HCT116 (cell line): Measurements from ENCODE around the gene HYKK. TPM values are rescaled to one million over a fixed set of nuclear protein-coding genes. Genes with fewer than 3 reads are reported as not detected.

Source experiments
- ATAC-seq: fragments of 200-7000 bp; cut with Tn5 transposase; 2 replicates; pipeline ENCODE4 v1.9.1; 2020; ENCODE audit warnings: mild to moderate bottlenecking, moderate library complexity
- BruUV-seq: library from RNA; stranded (reverse); fragments of 400-500 nt; replicated peaks from 2 replicates; lab custom pipeline; 2021; lab: Mats Ljungman, UMichigan
- CTCF ChIA-PET: fragments of 300-600 bp; sonication (Branson Sonifier 250); formaldehyde crosslinking; loops from one replicate; lab custom pipeline; 2021; ENCODE audit warnings: antibody characterized with exemption; lab: Charles Lee
- POLR2A ChIA-PET: fragments of 300-600, 350-600 bp; sonication (Branson Sonifier 250); formaldehyde crosslinking; loops from one replicate; lab custom pipeline; 2021; ENCODE audit warnings: antibody characterized with exemption; lab: Charles Lee
- RAD21 ChIA-PET, 2 experiments: fragments of 300-600 bp; sonication (Branson Sonifier 250); formaldehyde crosslinking; loops; one replicate each; lab custom pipeline; 2023; ENCODE audit warnings: low total read pairs in 2 of 2; ENCODE audit not compliant: uncharacterized antibody in 2 of 2, unreplicated experiment in 2 of 2, low non-redundant PET in 1 of 2; lab: Charles Lee
- DNase-seq: peaks from one replicate; pipeline ENCODE4 v3.0.0-alpha.2; 2010; ENCODE audit warnings: low read depth, low spot score
- H2AFZ ChIP-seq: fragments of 200-600 bp; shearing (Covaris generic), sonication (generic); 2 replicates; pipeline ENCODE4 v1.6.1; 2017; ENCODE audit warnings: low read depth, mixed run types, mixed read lengths, antibody characterized with exemption, low read length; ENCODE audit not compliant: poor library complexity, severe bottlenecking
- H3K27ac ChIP-seq: 2 replicates; pipeline ENCODE4 v1.5.1; 2012; ENCODE audit warnings: low read depth, low read length
- H3K27me3 ChIP-seq: fragments of 200-600 bp; sonication (generic); 2 replicates; pipeline ENCODE4 v1.6.1; 2016; ENCODE audit warnings: mixed run types, low read length, mixed read lengths; ENCODE audit not compliant: insufficient read depth
- H3K36me3 ChIP-seq, 2 experiments: fragments of 200-500 bp in 1 of 2; fragments of 200-600 bp in 1 of 2; sonication (Bioruptor generic) in 1 of 2; sonication (generic) in 1 of 2; 2 replicates each; pipeline versions ENCODE4 v1.5.1 to v1.6.1; 2014 to 2016; ENCODE audit warnings: low read length in 2 of 2, inconsistent platforms in 1 of 2, mixed read lengths in 1 of 2, mixed run types in 1 of 2; ENCODE audit not compliant: insufficient read depth in 2 of 2, control insufficient read depth in 1 of 2
- H3K4me1 ChIP-seq, 2 experiments: fragments of 200-600 bp in 1 of 2; sonication (generic) in 1 of 2; 2 replicates each; pipeline versions ENCODE4 v1.5.1 to v1.6.1; 2012 to 2017; ENCODE audit warnings: low read length in 2 of 2, inconsistent platforms in 1 of 2, mild to moderate bottlenecking in 1 of 2, mixed read lengths in 1 of 2, mixed run types in 1 of 2, moderate library complexity in 1 of 2; ENCODE audit not compliant: insufficient read depth in 2 of 2, control insufficient read depth in 1 of 2
- H3K4me2 ChIP-seq: fragments of 200-600 bp; sonication (generic); 2 replicates; pipeline ENCODE4 v1.6.1; 2017; ENCODE audit warnings: mixed run types, low read length, mixed read lengths
- H3K4me3 ChIP-seq, 2 experiments: fragments of 200-600 bp in 1 of 2; sonication (generic) in 1 of 2; replicated peaks in 1 of 2; 2 replicates each; pipeline ENCODE4 v1.5.1; 2011 to 2016; ENCODE audit warnings: low read length in 2 of 2, control low read depth in 1 of 2, low read depth in 1 of 2, mild to moderate bottlenecking in 1 of 2, mixed read lengths in 1 of 2, mixed run types in 1 of 2
- H3K79me2 ChIP-seq: fragments of 200-600 bp; sonication (generic); 2 replicates; pipeline ENCODE4 v1.6.1; 2017; ENCODE audit warnings: mild to moderate bottlenecking, mixed run types, low read length, moderate library complexity, mixed read lengths; ENCODE audit not compliant: insufficient read depth
- H3K9ac ChIP-seq: fragments of 200-600 bp; sonication (generic); 2 replicates; pipeline ENCODE4 v1.6.1; 2016; ENCODE audit warnings: low read length, mixed read lengths
- H3K9me2 ChIP-seq: fragments of 200-600 bp; sonication (generic), shearing (Covaris generic); 2 replicates; pipeline ENCODE4 v1.6.1; 2017; ENCODE audit warnings: mixed run types, mild to moderate bottlenecking, moderate library complexity; ENCODE audit not compliant: insufficient read depth
- H3K9me3 ChIP-seq, 2 experiments: fragments of 200-500 bp in 1 of 2; fragments of 200-600 bp in 1 of 2; sonication (Bioruptor generic) in 1 of 2; sonication (generic) in 1 of 2; 2 replicates each; pipeline ENCODE4 v1.6.1; 2014 to 2017; ENCODE audit warnings: low read length in 2 of 2, mixed read lengths in 2 of 2, inconsistent platforms in 1 of 2, low read depth in 1 of 2, mild to moderate bottlenecking in 1 of 2, mixed run types in 1 of 2, moderate library complexity in 1 of 2; ENCODE audit not compliant: control insufficient read depth in 1 of 2, insufficient read depth in 1 of 2
- H4K20me1 ChIP-seq: fragments of 200-600 bp; sonication (generic), shearing (Covaris generic); 2 replicates; pipeline ENCODE4 v1.6.1; 2017; ENCODE audit warnings: mixed run types, mild to moderate bottlenecking, moderate library complexity; ENCODE audit not compliant: insufficient read depth
- ATF3 ChIP-seq: IDR thresholded peaks from 2 replicates; pipeline ENCODE4 v1.6.1; 2012
- CBX3 ChIP-seq: IDR thresholded peaks from 2 replicates; pipeline ENCODE4 v1.6.1; 2012; ENCODE audit warnings: low read depth
- CEBPB ChIP-seq: IDR thresholded peaks from 2 replicates; pipeline ENCODE4 v1.6.1; 2012; ENCODE audit warnings: low read depth
- CTCF ChIP-seq, 3 experiments: fragments of 200-600 bp in 1 of 3; sonication (generic) in 1 of 3; IDR thresholded peaks in 2 of 3; conservative IDR thresholded peaks in 1 of 3; 2 replicates each; pipeline ENCODE4 v1.5.1; 2012 to 2017; ENCODE audit warnings: low read depth in 2 of 3, low read length in 2 of 3, antibody characterized with exemption in 1 of 3, borderline replicate concordance in 1 of 3, control low read depth in 1 of 3, mild to moderate bottlenecking in 1 of 3, mixed read lengths in 1 of 3, mixed run types in 1 of 3, moderate library complexity in 1 of 3; ENCODE audit not compliant: insufficient read depth in 1 of 3
- EGR1 ChIP-seq: IDR thresholded peaks from 2 replicates; pipeline ENCODE4 v1.6.1; 2012; ENCODE audit warnings: low read depth
- EZH2phosphoT487 ChIP-seq: fragments of 200-600 bp; IDR thresholded peaks from 2 replicates; pipeline ENCODE4 v1.6.1; 2018; ENCODE audit warnings: antibody characterized with exemption, borderline replicate concordance
- JUND ChIP-seq: IDR thresholded peaks from 2 replicates; pipeline ENCODE4 v1.6.1; 2012
- POLR2A ChIP-seq: IDR thresholded peaks from 2 replicates; pipeline ENCODE4 v1.7.0; 2011; ENCODE audit warnings: borderline replicate concordance; ENCODE audit not compliant: insufficient read depth, insufficient read length; ENCODE audit errors: extremely low read depth
- POLR2AphosphoS5 ChIP-seq: IDR thresholded peaks from 2 replicates; pipeline ENCODE4 v1.6.1; 2011; ENCODE audit warnings: mild to moderate bottlenecking, low read depth, low read length, moderate library complexity
- RAD21 ChIP-seq: IDR thresholded peaks from 2 replicates; pipeline ENCODE4 v1.6.1; 2012; ENCODE audit warnings: low read depth, mild to moderate bottlenecking
- REST ChIP-seq: IDR thresholded peaks from 2 replicates; pipeline ENCODE4 v1.6.1; 2012; ENCODE audit warnings: low read depth
- SIN3A ChIP-seq: IDR thresholded peaks from 2 replicates; pipeline ENCODE4 v1.6.1; 2012; ENCODE audit warnings: low read depth
- SP1 ChIP-seq: IDR thresholded peaks from 2 replicates; pipeline ENCODE4 v1.6.1; 2012; ENCODE audit warnings: low read depth
- SRF ChIP-seq: IDR thresholded peaks from 2 replicates; pipeline ENCODE4 v1.6.1; 2012; ENCODE audit warnings: low read depth
- TCF7L2 ChIP-seq: IDR thresholded peaks from 2 replicates; pipeline ENCODE4 v1.7.0; 2011; ENCODE audit warnings: borderline replicate concordance, inconsistent platforms; ENCODE audit not compliant: insufficient read depth, insufficient read length; ENCODE audit errors: extremely low read depth
- YY1 ChIP-seq: IDR thresholded peaks from 2 replicates; pipeline ENCODE4 v1.6.1; 2011; ENCODE audit warnings: low read length, low read depth, moderate library complexity, mild to moderate bottlenecking; ENCODE audit not compliant: insufficient replicate concordance; ENCODE audit errors: extremely low read depth
- ZBTB33 ChIP-seq: IDR thresholded peaks from 2 replicates; pipeline ENCODE4 v1.6.1; 2011; ENCODE audit warnings: mild to moderate bottlenecking, low read length, moderate library complexity; ENCODE audit not compliant: insufficient replicate concordance; ENCODE audit errors: extremely low read depth
- ZFX ChIP-seq: fragments of 450-650 bp; IDR thresholded peaks from 2 replicates; pipeline ENCODE4 v1.6.1; 2017
- ZNF274 ChIP-seq: fragments of 200-500 bp; sonication (Bioruptor generic); IDR thresholded peaks from 2 replicates; pipeline ENCODE4 v1.6.1; 2014; ENCODE audit warnings: mild to moderate bottlenecking, low read depth, low read length, inconsistent platforms
- intact Hi-C: fragments of 100-400 bp; cut with micrococcal nuclease; formaldehyde crosslinking; loops from 2 replicates; pipeline ENCODE4 v1.10.0; 2022
- total RNA-seq: library from RNA; stranded (reverse); gene quantifications from one replicate; pipeline ENCODE4 v1.2.1, GENCODE V29; 2021; ENCODE audit not compliant: unreplicated experiment
- TF ChIP-seq, protein P1 (sequence below): IDR thresholded peaks from 2 replicates; pipeline ENCODE4 v1.6.1; 2012

HYKK gene
- total RNA-seq, 1 experiment from 2014 or later = 6.2 TPM

GRCh38 chr15:78567531-78567930 is 60.2 kb downstream of the HYKK start:
- ChIA-PET POLR2A (no interaction called here), CTCF (no interaction called here)
- no peak for ATAC-seq

More at GRCh38 chr15:78567531-78567930, 60.2 kb downstream of the HYKK start:
- H3K36me3 ChIP-seq = no peaks in the 10 kb centered on the region
- no peak overlapping the region for H3K27ac ChIP-seq
- BruUV-seq = no TSS peak
- no peaks in the 10 kb centered on the region for H3K27me3 ChIP-seq
- no peak overlapping the region for H2AFZ ChIP-seq
- H3K4me2 ChIP-seq = no peak overlapping the region
- H3K79me2 ChIP-seq = peaks cover 55% of the 10 kb centered on the region
- no peak for DNase-seq
- no peaks in the 10 kb centered on the region; the same call in 1 of the 2 replicates for H4K20me1 ChIP-seq
- no peaks in the 10 kb centered on the region for H3K9me2 ChIP-seq
- H3K4me1 ChIP-seq = peaks cover 0 to 14% of the 10 kb centered on the region in 2 experiments; a peak in 2 of 4 replicates
- RAD21 ChIA-PET = no interaction called here
- no peak overlapping the region for H3K4me3 ChIP-seq
- H3K9ac ChIP-seq = no peak overlapping the region
- H3K9me3 ChIP-seq = no peaks in the 10 kb centered on the region
- intact Hi-C loops = no loop called here
- TF ChIP-seq ZFX = no peak
- TF ChIP-seq POLR2A = no peak
- no peak for TF ChIP-seq CTCF (IDR thresholded peaks at IDR 0.05 in 2 of 3, conservative IDR thresholded peaks at IDR 0.05 in 1 of 3; ENCODE audit: borderline replicate concordance in 1 of 3, insufficient read depth in 1 of 3, low read depth in 2 of 3, low read length in 2 of 3)
- no peak for TF ChIP-seq RAD21
- TF ChIP-seq CBX3 = no peak
- TF ChIP-seq SP1 = no peak
- TF ChIP-seq JUND = no peak
- TF ChIP-seq SIN3A = no peak
- TF ChIP-seq, protein P1, sequence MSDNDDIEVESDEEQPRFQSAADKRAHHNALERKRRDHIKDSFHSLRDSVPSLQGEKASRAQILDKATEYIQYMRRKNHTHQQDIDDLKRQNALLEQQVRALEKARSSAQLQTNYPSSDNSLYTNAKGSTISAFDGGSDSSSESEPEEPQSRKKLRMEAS = no peak
- TF ChIP-seq EGR1 = no peak
- no peak for TF ChIP-seq ATF3
- no peak for TF ChIP-seq TCF7L2
- no peak for TF ChIP-seq YY1
- no peak for TF ChIP-seq ZBTB33
- no peak for TF ChIP-seq REST
- no peak for TF ChIP-seq POLR2AphosphoS5
- no peak for TF ChIP-seq SRF
- no peak for TF ChIP-seq ZNF274
- no peak for TF ChIP-seq CEBPB
- no peak for TF ChIP-seq EZH2phosphoT487
- TF ChIP-seq, all 23 proteins: peak for 0
